Suprapubic skin (tissue), 3 donors: ENCODE measurements around the gene ARHGAP6.

Experiments used
- CTCF ChIP-seq, 2 donors: fragments of 200-600 bp in 1 of 2; fragments of 450-650 bp in 1 of 2; sonication (generic) in 1 of 2; IDR thresholded peaks; one replicate each; pipeline ENCODE4 v1.5.1; 2016 to 2019; ENCODE audit warnings: antibody characterized with exemption in 2 of 2, mild to moderate bottlenecking in 1 of 2, moderate library complexity in 1 of 2
- POLR2A ChIP-seq, 2 donors: fragments of 450-650 bp; IDR thresholded peaks; one replicate each; pipeline ENCODE4 v1.6.1; 2017; ENCODE audit warnings: antibody characterized with exemption in 2 of 2, mild to moderate bottlenecking in 2 of 2, moderate library complexity in 2 of 2

DNA sequence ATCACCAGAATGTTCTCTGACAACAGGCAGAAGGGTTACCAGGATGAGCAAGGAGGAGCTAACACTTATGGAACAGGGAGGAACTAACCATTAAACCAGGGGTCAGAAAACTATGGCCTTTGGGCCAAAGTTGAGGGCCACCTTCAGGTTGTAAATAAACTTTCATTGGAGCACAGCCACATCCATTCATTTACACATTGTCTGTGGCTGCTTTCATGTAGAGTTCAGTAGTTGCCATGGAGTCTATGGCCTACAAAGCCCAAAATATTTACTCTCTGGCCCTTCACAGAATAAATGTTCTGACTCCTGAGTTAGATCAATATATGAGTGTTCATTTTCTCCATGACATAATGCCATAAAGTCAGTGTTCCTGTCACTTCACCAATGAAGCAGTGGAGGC lies 567.8 kb downstream of the ARHGAP6 start:
- TF ChIP-seq POLR2A (IDR thresholded peaks at IDR 0.05): no peak
- TF ChIP-seq CTCF (IDR thresholded peaks at IDR 0.05): no peak
